Activated CD8-positive, alpha-beta memory T cell treated with anti-CD3 and anti-CD28 coated beads, Interleukin-2, amount 10 ng/mL, durations not matched to agents 7 days and 5 days (primary cell): ENCODE results near the gene TBCK. TPM values are rescaled to one million over a fixed set of nuclear protein-coding genes. Genes with fewer than 3 reads are reported as not detected.

ENCODE experiments used
- ATAC-seq: fragments of 150-1000 bp; cut with Tn5 transposase; one replicate; pipeline ENCODE4 v1.10.0; 2021; ENCODE audit warnings: moderate library complexity
- CTCF ChIA-PET: fragments of 350-600 bp; sonication (Branson Sonifier 250); formaldehyde crosslinking; loops from one replicate; lab custom pipeline; 2021; ENCODE audit warnings: antibody characterized with exemption; lab: Charles Lee
- DNase-seq: peaks from one replicate; pipeline ENCODE4 v3.0.0-alpha.2; 2020
- H3K27ac Mint-ChIP-seq: one replicate; pipeline ENCODE4 v1.8.0; 2021; ENCODE audit warnings: mild to moderate bottlenecking, mixed read lengths
- H3K27me3 Mint-ChIP-seq: one replicate; pipeline ENCODE4 v1.8.0; 2021; ENCODE audit warnings: mixed read lengths
- H3K36me3 Mint-ChIP-seq: one replicate; pipeline ENCODE4 v1.8.0; 2021; ENCODE audit warnings: mild to moderate bottlenecking, mixed read lengths
- H3K4me1 Mint-ChIP-seq: one replicate; pipeline ENCODE4 v1.8.0; 2021; ENCODE audit warnings: mixed read lengths
- H3K4me3 Mint-ChIP-seq: one replicate; pipeline ENCODE4 v1.8.0; 2021; ENCODE audit warnings: mild to moderate bottlenecking, moderate library complexity, mixed read lengths
- H3K9me3 Mint-ChIP-seq: one replicate; pipeline ENCODE4 v1.8.0; 2022; ENCODE audit warnings: low read depth, mixed read lengths
- total RNA-seq, 2 experiments: library from RNA; stranded (reverse); gene quantifications; one replicate each; pipeline ENCODE4 v1.2.3, GENCODE V29; 2021

The TBCK gene
- total RNA-seq, 2 experiments from 2014 or later = 33.2 to 36.9 TPM

DNA sequence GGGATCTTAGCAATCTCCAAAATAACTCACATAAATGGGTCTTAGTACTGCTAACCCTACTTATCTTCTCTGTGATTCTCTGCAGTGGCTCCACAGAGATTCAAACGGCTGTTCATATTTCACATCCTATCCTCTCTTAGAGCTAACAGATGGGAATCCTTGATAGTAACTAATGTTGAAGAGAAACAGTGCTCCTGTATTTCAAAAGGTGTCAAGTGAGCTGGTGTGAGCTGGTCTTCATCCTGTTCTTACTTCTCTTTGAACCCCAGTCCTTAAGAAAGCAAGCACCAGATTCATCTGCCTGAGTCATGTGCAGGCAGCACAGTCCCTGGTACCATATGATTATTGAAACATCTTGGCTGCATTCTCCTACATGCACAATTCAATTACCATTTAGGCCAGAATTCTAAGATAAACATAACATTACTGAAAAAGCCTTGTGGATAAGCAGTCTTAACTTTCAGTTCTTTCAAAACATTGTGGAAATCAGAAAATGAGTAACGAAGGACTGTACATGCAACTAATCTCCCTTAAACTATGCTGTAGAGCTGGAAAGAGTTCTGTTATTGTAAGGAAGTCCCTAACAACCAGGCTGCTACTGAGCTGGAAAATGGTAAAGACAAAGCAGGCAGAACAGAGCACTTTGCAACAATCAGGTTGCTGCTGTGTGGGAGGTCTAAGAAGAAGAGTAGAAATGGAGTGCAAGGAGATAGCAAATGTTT lies 267.6 kb downstream of the TBCK start:
- Mint-ChIP-seq H3K9me3 (no peaks in the 10 kb centered on the region), H3K27ac (no peak overlapping the region), H3K27me3 (no peaks in the 10 kb centered on the region), H3K4me1 (no peaks in the 10 kb centered on the region), H3K36me3 (peaks cover 8% of the 10 kb centered on the region), H3K4me3 (no peak overlapping the region)
- ATAC-seq (no peak), DNase-seq (no peak)
- CTCF ChIA-PET = no interaction called here

DNA sequence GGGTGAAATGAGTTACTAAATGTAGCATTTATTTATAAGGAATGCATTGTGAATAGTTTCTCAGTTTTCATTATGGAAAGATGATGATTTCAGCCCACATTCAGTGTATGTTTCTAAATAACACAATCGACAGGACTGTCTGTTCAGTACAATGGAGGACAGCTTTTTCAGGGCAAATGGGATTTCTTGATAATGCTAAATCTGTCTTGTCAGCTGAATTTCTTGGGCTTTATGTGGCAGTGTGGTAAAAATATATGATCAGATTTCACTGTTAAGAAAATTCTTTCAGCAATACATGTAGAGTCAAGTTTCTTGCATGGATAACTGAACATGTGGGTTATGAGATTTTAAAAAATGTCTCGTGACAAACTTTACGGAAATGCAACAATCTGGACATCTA lies 269.9 kb downstream of the TBCK start:
- Mint-ChIP-seq H3K27me3 (no peaks in the 10 kb centered on the region), H3K27ac (no peak overlapping the region), H3K9me3 (no peaks in the 10 kb centered on the region), H3K4me1 (no peaks in the 10 kb centered on the region), H3K36me3 (peaks cover 8% of the 10 kb centered on the region), H3K4me3 (no peak overlapping the region)
- ATAC-seq (no peak), DNase-seq (no peak)
- CTCF ChIA-PET = no interaction called here

DNA sequence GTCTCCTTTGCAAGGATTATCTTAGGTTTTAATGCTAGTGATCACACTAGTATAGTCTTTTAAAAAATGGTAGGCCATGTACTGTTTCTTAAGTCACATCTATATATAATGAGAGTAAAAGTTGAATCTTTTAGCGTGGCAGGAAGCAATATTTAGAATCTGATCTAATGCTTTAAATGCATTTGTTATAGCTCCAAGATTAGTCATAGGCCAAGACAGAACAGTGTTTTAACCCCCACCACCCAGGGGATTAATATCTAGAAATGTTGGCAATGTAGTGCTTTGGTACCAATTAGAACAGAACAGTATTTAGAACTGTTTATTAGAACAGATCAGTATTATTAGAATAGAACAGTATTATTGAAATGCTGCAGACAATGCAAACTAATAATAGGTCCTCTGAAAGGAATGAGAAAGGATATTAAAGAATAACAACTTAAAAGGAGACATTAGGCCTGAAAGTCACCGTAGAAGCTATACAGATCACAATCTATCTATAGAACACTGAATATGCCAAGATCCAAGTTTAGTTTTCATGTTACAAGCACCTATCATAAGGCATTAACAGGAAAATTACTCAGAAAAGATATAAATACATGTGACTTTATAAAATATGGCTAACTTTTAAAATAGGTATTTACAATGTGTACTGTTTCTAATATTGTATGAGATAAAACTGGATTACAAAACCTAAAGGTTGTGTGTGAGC lies 274.6 kb downstream of the TBCK start:
- Mint-ChIP-seq H3K4me1 (no peaks in the 10 kb centered on the region), H3K9me3 (no peaks in the 10 kb centered on the region), H3K4me3 (no peak overlapping the region), H3K27ac (no peak overlapping the region), H3K36me3 (peaks cover 4% of the 10 kb centered on the region), H3K27me3 (peaks cover 4% of the 10 kb centered on the region)
- CTCF ChIA-PET = no interaction called here
- no peak for ATAC-seq
- DNase-seq = no peak

DNA sequence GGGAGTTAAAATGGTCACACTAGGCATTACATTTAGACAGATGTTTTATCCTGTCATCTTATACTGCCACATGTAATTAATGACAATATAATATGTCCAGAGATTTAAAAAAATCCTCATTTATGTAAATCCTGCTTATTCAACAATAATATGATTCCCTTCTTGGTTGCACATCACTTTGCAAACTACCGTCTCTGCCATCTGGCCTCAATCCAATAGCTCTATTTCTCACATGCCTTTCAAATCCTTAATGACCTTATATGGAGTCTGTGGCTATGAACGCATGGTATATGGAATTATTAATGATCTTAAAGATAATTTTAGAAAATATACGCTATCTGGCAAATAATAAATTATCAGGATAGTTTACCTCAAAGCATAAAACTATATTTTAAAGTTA lies 276.2 kb downstream of the TBCK start:
- Mint-ChIP-seq H3K9me3 (no peaks in the 10 kb centered on the region), H3K4me1 (no peaks in the 10 kb centered on the region), H3K27me3 (peaks cover 4% of the 10 kb centered on the region), H3K27ac (no peak overlapping the region), H3K36me3 (no peaks in the 10 kb centered on the region), H3K4me3 (no peak overlapping the region)
- CTCF ChIA-PET = no interaction called here
- DNase-seq = no peak
- ATAC-seq = no peak

DNA sequence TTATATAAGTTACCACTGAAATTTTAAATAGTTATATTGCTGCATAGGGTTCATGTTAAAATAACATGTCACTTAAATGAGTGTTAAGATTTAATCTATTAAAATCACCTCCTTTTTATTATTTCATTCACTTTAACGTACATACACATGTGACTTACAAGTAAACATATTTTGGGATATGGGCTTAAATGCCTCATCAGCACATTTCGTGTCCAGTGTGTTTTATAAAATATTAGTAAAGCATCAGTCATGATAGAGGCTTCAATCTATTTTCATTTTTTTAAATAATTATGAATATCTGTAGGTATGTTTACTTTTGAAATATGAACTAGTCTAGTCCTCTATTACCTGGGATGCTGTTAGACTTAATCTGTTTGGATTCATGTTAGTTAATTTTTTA lies 277.1 kb downstream of the TBCK start:
- no peaks in the 10 kb centered on the region for H3K9me3 Mint-ChIP-seq
- CTCF ChIA-PET = no interaction called here
- H3K27me3 Mint-ChIP-seq = peaks cover 4% of the 10 kb centered on the region
- no peak overlapping the region for H3K27ac Mint-ChIP-seq
- no peak overlapping the region for H3K4me3 Mint-ChIP-seq
- ATAC-seq (no peak), DNase-seq (no peak)
- H3K4me1 Mint-ChIP-seq = no peaks in the 10 kb centered on the region
- H3K36me3 Mint-ChIP-seq = no peaks in the 10 kb centered on the region

DNA sequence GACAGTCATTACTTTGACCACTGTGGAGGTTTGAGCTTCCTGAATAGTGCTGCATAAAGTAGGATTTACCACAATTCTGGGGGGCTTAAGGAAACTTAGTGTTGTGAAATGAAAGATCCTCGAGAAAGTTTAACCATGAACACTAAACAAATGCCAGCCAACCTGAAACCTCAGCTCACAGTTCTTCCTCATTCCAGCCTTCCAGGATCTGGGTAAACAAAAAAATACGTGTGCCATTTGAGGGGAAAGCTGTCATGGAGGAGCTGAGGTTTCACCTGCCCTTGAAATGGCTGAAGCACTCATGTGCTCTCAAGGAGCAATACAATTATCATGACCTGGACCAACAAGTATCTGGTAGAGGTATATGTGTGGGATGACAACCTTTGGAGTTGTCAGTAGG lies 278.0 kb downstream of the TBCK start:
- Mint-ChIP-seq H3K4me1 (no peaks in the 10 kb centered on the region), H3K27ac (no peak overlapping the region), H3K9me3 (no peaks in the 10 kb centered on the region), H3K4me3 (no peak overlapping the region), H3K36me3 (no peaks in the 10 kb centered on the region), H3K27me3 (peaks cover 4% of the 10 kb centered on the region)
- ATAC-seq = no peak
- no peak for DNase-seq
- CTCF ChIA-PET = no interaction called here

DNA sequence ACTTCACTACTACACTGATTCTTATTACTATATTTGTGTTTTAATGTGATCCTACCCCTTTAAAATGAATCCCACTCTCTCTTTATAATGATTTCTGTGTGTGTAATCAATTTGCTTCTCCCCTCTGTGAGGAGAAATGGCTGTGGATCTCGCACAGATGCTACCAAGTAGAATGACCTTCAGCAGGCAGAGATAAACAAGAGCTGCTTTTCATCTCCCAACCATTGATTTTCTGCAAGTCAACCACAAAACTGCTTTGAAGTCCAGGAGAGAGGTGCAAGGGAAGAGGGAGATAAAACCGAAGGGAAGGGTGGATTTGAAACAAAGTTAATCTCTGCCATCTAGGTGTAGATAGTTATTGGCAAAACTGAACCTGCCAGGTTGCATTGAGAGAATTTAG lies 279.2 kb downstream of the TBCK start:
- Mint-ChIP-seq H3K4me3 (no peak overlapping the region), H3K36me3 (no peaks in the 10 kb centered on the region), H3K27me3 (peaks cover 4% of the 10 kb centered on the region), H3K9me3 (no peaks in the 10 kb centered on the region), H3K4me1 (no peaks in the 10 kb centered on the region), H3K27ac (no peak overlapping the region)
- DNase-seq = no peak
- no peak for ATAC-seq
- CTCF ChIA-PET = no interaction called here

DNA sequence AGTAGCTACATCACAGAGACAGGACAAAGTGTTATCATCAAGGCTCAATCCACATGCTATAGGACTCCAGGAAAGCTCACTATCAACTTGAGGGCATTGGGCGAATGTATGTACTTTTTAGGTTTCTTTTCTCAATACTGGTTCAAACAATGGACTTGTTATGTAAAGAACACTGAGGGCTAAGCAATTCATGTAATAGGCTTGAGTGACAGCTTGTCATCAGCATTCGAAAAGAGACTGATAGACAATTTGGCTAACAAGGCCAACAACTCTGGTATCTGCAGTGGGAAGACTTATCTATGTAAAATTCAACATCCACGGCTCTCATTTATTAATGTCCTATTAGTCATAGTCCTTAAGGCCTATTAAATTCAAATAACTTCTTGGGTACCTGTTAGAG lies 279.7 kb downstream of the TBCK start:
- Mint-ChIP-seq H3K27ac (no peak overlapping the region), H3K4me1 (no peaks in the 10 kb centered on the region), H3K9me3 (no peaks in the 10 kb centered on the region), H3K27me3 (peaks cover 4% of the 10 kb centered on the region), H3K4me3 (no peak overlapping the region), H3K36me3 (no peaks in the 10 kb centered on the region)
- DNase-seq (no peak), ATAC-seq (no peak)
- CTCF ChIA-PET = no interaction called here

DNA sequence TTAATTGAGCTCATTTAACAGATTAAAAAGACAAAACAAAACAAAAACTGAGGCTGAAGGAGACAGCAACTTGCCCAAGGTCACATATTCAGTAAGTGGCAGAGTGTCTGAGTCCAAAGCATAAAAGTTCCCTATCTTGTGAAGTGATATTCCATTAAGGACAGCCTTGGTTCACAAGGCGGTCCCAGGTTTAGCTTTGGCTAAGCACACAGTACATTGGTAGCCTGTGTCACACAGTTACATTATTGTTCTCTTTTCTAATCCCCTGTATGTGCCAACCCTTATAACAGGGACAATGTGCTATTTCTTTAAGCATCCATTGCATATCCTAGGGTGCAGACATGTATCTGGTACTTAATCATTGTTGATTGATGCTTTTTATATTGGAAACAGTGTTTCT lies 280.8 kb downstream of the TBCK start:
- Mint-ChIP-seq H3K27me3 (peaks cover 4% of the 10 kb centered on the region), H3K4me3 (no peak overlapping the region), H3K36me3 (no peaks in the 10 kb centered on the region), H3K9me3 (peaks cover under 1% of the 10 kb centered on the region), H3K4me1 (no peaks in the 10 kb centered on the region), H3K27ac (no peak overlapping the region)
- no peak for DNase-seq
- CTCF ChIA-PET = no interaction called here
- ATAC-seq = no peak

DNA sequence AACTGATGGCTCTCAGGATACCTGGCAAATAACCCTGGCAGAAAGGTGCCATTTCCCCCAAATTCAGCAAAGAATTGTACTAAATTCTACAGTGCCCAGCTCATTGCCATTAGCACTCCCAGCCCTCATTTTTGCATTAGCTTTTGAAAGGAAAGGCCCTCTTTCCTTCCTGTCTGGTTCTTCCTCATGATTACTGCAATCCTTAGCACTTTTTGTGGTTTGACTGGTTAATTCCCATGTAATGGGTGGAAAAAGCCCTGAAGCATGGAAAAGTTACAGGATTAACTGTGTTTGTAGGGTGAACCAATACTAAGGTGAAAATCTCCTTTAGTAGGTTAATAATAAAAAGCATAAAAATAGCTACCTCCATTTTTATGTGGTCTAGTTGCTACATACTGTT lies 281.3 kb downstream of the TBCK start:
- ATAC-seq (no peak), DNase-seq (no peak)
- Mint-ChIP-seq H3K27ac (no peak overlapping the region), H3K4me3 (no peak overlapping the region), H3K27me3 (peaks cover 4% of the 10 kb centered on the region), H3K36me3 (no peaks in the 10 kb centered on the region), H3K9me3 (peaks cover 4% of the 10 kb centered on the region), H3K4me1 (no peaks in the 10 kb centered on the region)
- CTCF ChIA-PET = no interaction called here

DNA sequence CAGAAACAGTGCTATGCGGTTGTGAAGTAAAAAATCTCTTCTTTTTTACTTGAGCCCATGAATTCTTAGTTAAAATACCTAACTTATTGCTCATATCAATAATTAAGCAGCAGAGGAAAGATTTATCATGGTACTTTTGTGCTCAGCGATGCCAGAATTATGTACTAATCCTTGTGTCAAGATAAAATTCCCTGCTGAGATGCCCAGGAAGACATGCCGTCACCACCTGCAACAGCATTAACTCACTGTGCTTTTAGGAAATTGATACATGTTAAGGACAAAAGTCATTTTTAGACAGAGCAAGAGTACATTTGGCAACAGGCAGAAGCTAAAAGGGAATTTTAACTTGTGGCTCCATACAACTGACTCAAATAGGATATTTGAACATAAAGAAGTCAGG lies 281.8 kb downstream of the TBCK start:
- CTCF ChIA-PET = no interaction called here
- peaks cover 4% of the 10 kb centered on the region for H3K27me3 Mint-ChIP-seq
- H3K4me1 Mint-ChIP-seq = no peaks in the 10 kb centered on the region
- no peak for ATAC-seq
- H3K9me3 Mint-ChIP-seq = peaks cover 4% of the 10 kb centered on the region
- DNase-seq = no peak
- no peaks in the 10 kb centered on the region for H3K36me3 Mint-ChIP-seq
- H3K4me3 Mint-ChIP-seq = no peak overlapping the region
- no peak overlapping the region for H3K27ac Mint-ChIP-seq

DNA sequence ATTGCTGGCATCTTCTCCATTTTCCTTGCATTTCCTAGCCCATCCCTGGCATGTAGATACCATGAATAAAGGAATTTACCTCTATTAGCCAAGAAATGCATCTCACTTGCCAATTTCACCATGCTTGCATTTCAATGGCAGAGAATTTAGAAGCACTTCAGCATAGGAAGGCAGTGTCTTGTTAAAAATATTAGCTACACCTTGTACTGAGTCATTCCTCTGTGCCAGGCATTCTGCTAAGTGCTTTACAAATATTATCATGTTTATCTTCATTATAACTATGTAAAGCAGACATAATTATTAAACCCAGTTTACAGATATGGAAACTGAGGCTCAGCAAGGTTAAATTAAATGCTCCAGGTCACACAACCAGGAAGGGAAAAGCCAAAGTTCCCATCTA lies 282.5 kb downstream of the TBCK start:
- CTCF ChIA-PET = no interaction called here
- no peak for DNase-seq
- ATAC-seq = no peak
- H3K27ac Mint-ChIP-seq = no peak overlapping the region
- peaks cover 4% of the 10 kb centered on the region for H3K27me3 Mint-ChIP-seq
- no peaks in the 10 kb centered on the region for H3K36me3 Mint-ChIP-seq
- no peak overlapping the region for H3K4me3 Mint-ChIP-seq
- peaks cover 4% of the 10 kb centered on the region for H3K9me3 Mint-ChIP-seq
- H3K4me1 Mint-ChIP-seq = no peaks in the 10 kb centered on the region

DNA sequence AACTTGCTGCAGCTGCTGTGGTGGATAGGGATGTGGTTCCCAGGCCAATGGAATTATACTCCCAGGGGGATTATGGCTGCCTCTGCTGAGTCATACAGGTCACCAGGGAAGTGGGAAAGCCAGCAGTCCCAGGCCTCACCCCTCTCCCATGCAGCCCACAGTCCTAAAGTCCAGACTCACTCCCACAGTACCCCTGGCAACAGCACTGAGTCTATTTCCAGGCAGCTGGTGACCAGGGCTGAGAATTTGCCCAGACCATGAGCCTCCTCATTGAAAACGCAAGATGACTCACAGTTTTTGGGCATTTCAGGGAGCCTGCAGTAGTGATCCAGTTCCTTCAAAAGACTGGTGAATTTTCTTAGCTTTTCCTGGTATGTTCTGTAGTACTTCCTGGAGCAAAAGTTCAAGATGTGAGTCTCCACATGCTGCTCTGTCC lies 283.1 kb downstream of the TBCK start:
- ATAC-seq (no peak), DNase-seq (no peak)
- Mint-ChIP-seq H3K36me3 (no peaks in the 10 kb centered on the region), H3K27ac (no peak overlapping the region), H3K27me3 (peaks cover 3% of the 10 kb centered on the region), H3K9me3 (peaks cover 4% of the 10 kb centered on the region), H3K4me3 (no peak overlapping the region), H3K4me1 (no peaks in the 10 kb centered on the region)
- CTCF ChIA-PET = no interaction called here

DNA sequence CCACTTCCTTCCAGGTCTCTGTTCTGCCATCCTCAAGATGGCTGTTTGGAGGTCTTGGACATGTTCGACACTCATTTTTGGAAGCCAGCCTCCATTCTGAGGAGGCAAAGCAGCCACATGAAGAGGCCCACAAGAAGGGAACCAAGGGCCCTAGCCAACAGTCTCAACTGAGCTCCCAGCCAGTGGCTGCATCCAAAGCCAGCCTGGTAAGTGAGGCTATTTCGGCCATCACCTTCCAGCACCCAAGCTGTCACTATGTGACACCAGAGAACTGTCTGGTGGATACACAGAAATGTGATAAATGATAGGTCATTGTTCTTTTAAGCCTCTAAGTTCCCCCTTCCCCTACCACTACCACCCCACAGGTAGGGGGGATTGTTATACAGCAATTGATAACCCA lies 293.6 kb downstream of the TBCK start:
- CTCF ChIA-PET = no interaction called here
- no peaks in the 10 kb centered on the region for H3K36me3 Mint-ChIP-seq
- no peaks in the 10 kb centered on the region for H3K9me3 Mint-ChIP-seq
- no peak overlapping the region for H3K27ac Mint-ChIP-seq
- DNase-seq (no peak), ATAC-seq (no peak)
- no peak overlapping the region for H3K4me3 Mint-ChIP-seq
- H3K27me3 Mint-ChIP-seq = no peaks in the 10 kb centered on the region
- H3K4me1 Mint-ChIP-seq = no peaks in the 10 kb centered on the region
